Stomach (tissue), 4 donors: Measurements from ENCODE around the gene CAPS.

Source experiments
- POLR2A ChIP-seq, 4 donors: fragments of 450-650 bp; IDR thresholded peaks; one replicate each; pipeline ENCODE4 v1.6.1; 2016; ENCODE audit warnings: antibody characterized with exemption in 4 of 4, control low read depth in 2 of 4, mild to moderate bottlenecking in 1 of 4, moderate library complexity in 1 of 4
- POLR2AphosphoS5 ChIP-seq, 3 donors: sonication (generic); formaldehyde crosslinking; IDR thresholded peaks; one replicate each; pipeline ENCODE4 v1.6.1; 2016; ENCODE audit warnings: antibody characterized with exemption in 3 of 3
- TF ChIP-seq, protein P1 (sequence below), 7 experiments: fragments of 450-650 bp in 4 of 7; fragments of 200-600 bp in 3 of 7; sonication (generic) in 3 of 7; IDR thresholded peaks; one replicate each; pipeline ENCODE4 v1.5.1; 2016 to 2019; ENCODE audit warnings: antibody characterized with exemption in 7 of 7, control low read depth in 2 of 7, mild to moderate bottlenecking in 1 of 7

DNA sequence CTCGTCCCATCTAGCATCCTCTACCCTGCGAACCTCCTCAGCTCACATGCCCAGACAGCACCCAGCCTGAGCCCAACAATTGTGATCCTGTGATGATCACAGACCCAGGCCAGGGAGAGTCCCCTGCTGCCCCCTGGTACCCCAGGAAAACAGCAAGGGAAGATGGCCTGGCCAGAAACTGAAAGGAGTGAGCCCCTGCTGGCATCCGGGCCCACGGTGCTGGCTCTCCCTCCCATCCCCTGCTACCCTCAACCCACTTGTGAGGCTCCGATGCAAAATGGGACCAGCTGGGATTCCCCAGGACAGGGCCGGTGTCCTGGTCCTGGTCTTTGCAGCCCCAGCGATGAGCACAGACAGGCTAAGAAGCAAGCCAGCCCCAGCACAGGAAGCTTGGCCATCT lies 49.8 kb downstream of the CAPS start:
- TF ChIP-seq, protein P1, sequence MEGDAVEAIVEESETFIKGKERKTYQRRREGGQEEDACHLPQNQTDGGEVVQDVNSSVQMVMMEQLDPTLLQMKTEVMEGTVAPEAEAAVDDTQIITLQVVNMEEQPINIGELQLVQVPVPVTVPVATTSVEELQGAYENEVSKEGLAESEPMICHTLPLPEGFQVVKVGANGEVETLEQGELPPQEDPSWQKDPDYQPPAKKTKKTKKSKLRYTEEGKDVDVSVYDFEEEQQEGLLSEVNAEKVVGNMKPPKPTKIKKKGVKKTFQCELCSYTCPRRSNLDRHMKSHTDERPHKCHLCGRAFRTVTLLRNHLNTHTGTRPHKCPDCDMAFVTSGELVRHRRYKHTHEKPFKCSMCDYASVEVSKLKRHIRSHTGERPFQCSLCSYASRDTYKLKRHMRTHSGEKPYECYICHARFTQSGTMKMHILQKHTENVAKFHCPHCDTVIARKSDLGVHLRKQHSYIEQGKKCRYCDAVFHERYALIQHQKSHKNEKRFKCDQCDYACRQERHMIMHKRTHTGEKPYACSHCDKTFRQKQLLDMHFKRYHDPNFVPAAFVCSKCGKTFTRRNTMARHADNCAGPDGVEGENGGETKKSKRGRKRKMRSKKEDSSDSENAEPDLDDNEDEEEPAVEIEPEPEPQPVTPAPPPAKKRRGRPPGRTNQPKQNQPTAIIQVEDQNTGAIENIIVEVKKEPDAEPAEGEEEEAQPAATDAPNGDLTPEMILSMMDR (IDR thresholded peaks at IDR 0.05) = no peak
- no peak for TF ChIP-seq POLR2AphosphoS5 (IDR thresholded peaks at IDR 0.05)
- TF ChIP-seq POLR2A (IDR thresholded peaks at IDR 0.05) = no peak
